ENCODE measurements around the gene PDZK1.
"Not testable (repeated sequence)": the region's sequence is repeated elsewhere in the genome, so short reads cannot be mapped to it uniquely, and the experiment has no call there.

PDZK1 gene

GRCh38 chr1:145665015-145665414 lies 42.2 kb downstream of the PDZK1 start:
- in situ Hi-C loops (cut with MboI; ENCODE audit: low sequenced_read_pairs): not testable (repeated sequence)

- in situ Hi-C loops (cut with MboI; ENCODE audit: low sequenced_read_pairs): not testable (repeated sequence)
These were observed 44.7 kb downstream of the PDZK1 start for GRCh38 chr1:145662502-145662901.

- in situ Hi-C loops (cut with MboI; ENCODE audit: low sequenced_read_pairs): not testable (repeated sequence)
These were observed 50.8 kb downstream of the PDZK1 start for GRCh38 chr1:145656245-145656943.

GRCh38 chr1:145643990-145644389 lies 63.2 kb downstream of the PDZK1 start:
- in situ Hi-C loops (cut with MboI; ENCODE audit: low sequenced_read_pairs): not testable (repeated sequence)

GRCh38 chr1:145641886-145642285 lies 65.3 kb downstream of the PDZK1 start:
- in situ Hi-C loops (cut with MboI; ENCODE audit: low sequenced_read_pairs): not testable (repeated sequence)

GRCh38 chr1:145636237-145636636 lies 70.9 kb downstream of the PDZK1 start:
- in situ Hi-C loops (cut with MboI; ENCODE audit: low sequenced_read_pairs): not testable (repeated sequence)

- in situ Hi-C loops (cut with MboI; ENCODE audit: low sequenced_read_pairs): not testable (repeated sequence)
These were observed 85.0 kb downstream of the PDZK1 start for GRCh38 chr1:145622177-145622576.
